Measurements from ENCODE around the gene FAM53B.

Gene FAM53B

DNA sequence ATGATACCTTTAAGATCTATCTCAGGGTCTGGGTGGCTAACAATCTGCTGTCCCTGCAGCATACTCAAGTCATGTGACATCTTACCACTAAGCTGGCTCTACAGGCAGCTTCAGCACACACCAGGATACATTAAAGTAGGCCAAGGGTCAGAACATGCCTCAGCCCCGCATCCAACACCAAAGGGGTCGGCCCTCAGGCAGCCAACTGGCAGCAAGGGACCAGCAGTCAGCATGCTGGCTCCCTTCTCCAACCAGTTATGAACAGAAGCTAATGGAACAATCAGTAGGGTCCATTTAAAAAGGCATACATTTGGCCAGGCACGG is 37.1 kb downstream of the FAM53B start:
- no peak for FAIRE-seq

DNA sequence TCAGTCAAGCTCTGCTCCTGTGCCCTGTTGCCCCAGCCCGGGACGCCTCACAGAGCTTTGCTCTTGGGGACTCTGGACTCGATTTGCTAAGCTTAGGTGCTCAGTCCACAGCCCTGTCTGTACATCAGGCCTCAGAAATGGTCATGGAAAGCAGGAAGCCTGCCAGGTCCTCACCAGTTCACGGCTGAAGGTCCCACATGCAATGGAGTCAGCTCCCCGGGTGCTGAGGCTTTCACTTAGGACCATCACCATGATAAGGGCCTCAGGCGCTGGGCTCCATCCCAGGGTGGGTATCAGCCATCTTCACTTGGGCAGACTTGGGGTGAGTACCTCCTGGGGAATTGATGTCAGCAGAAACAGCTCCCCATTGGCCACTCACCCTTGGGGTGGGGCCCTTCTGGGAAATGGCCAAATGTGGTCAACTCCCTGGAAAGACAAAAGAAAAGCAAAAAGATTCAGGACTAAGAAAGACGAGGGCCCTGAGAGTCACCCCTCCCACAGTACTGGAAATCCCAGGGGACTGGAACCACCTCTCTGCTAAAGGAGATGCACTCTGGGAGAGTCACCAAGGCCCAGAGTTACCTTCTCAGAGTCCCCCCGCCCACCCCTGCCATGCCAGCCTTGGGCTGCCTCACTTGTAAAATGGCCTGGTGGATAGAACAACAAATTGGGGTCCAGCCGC is 37.6 kb downstream of the FAM53B start:
- no peak for FAIRE-seq

GRCh38 chr10:124705817-124706461 is 38.2 kb downstream of the FAM53B start:
- FAIRE-seq = no peak

DNA sequence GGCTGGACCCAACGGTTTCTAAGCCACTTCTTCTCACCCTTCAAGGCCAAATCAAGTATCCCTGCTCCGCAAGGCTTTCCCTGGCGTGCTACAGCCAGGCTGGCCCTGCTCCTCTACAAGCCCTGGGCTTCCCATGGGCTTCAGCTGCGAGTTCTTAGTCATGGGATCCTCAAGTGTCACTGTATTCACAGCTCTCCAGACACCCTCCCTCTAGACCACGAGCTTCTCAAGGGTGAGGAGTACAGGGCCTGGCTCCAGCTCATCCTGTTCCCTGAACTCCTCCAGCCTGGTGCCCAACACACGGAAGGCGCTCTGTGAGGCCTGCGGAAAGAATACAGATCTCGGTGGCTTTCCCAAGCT is 38.8 kb downstream of the FAM53B start:
- FAIRE-seq = no peak

- no peak for FAIRE-seq
These were observed 39.5 kb downstream of the FAM53B start for GRCh38 chr10:124704428-124705380.

DNA sequence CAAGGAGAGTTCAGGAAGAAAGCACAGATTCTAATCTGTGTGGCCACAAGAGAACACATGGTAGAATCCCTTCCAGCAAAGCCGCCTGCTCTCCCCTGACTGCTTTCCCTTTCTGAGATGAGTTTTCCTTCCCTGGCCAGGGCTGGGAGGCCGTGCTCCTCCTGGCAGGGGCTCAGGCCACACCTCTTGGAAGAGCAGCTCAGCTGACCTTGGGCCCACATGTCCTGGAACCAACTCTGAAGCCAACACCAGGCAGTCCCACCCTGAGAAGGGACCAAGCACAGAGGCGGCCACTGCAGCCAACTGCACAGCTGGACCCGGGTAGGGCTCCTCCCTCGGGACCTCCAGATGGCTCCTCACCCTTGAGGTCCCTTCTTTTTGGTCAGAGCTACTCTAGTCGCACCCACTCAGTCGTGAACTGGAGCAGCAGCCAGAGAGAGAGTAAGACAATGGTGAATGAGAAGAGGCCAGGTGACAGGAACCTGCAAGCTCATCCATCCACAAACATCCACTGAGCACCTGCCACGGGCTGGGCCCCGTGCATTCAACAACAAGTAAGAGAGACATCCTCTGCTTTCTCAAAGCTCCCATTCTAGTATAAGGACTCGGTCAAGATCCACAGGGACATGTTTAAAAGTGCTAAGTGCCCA is 40.3 kb downstream of the FAM53B start:
- no peak for FAIRE-seq

DNA sequence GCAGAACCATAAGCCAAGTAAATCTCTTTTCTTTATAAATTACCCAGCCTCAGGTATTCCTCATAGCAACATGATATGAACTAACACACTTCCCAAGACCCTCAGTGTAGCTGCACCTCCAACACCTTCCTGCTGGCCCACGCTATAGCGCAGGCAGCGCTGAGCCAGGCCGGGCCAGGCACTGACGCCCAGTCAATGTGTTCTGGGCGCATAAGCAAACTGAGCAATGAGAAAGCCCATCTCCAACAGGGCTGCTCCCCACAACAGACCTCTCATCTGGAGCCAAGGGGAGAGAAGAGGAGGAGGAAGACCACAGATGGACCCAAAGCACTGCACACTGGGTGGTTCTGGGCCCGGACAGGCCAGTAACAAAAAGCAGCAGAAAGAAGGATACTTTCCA is 40.8 kb downstream of the FAM53B start:
- no peak for FAIRE-seq

- FAIRE-seq = no peak
These were observed 42.1 kb downstream of the FAM53B start for GRCh38 chr10:124701881-124702656.

- FAIRE-seq = no peak
These were observed 42.7 kb downstream of the FAM53B start for GRCh38 chr10:124701435-124701834.

GRCh38 chr10:124701038-124701365 is 43.2 kb downstream of the FAM53B start:
- FAIRE-seq = no peak

GRCh38 chr10:124700293-124701037 is 43.7 kb downstream of the FAM53B start:
- no peak for FAIRE-seq

DNA sequence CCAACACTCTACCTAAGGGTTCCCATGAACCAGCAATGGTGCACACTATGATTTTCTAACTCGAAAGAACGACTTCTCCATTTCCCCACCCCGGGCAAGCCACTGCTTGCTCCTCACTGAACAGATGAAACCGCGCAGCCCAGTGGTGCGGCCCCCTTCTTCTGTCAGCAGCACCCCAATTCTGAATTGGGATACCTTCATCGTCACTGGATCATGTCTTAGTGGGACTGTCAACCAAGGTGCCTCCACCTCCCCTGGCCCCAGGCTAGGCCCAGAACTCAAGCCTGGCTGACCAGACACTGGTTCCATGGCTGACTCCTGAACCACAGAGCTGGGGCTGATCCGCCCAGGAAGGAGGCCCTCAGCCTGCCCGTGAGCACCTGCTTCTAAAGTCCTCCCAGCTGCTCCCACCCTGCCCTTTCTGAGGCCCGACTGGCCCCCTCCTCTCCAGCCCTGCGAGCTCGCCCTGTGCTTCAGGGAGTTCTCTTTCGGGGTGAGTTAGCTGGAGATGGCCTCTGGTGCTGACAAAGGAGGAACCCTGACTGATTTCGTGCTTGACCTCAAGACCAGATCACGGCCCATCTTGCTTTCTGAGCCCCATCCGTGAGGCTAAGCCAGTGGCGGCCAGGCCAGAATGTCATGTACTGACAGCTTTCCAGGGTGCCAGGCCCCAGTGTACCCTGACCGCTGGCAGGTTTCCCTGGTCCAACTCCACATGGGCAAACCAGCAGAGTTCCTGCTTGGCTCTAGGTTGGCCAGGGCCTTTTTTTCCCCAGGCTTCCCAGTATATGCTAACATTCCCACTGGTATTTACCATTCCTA is 44.5 kb downstream of the FAM53B start:
- no peak for FAIRE-seq

DNA sequence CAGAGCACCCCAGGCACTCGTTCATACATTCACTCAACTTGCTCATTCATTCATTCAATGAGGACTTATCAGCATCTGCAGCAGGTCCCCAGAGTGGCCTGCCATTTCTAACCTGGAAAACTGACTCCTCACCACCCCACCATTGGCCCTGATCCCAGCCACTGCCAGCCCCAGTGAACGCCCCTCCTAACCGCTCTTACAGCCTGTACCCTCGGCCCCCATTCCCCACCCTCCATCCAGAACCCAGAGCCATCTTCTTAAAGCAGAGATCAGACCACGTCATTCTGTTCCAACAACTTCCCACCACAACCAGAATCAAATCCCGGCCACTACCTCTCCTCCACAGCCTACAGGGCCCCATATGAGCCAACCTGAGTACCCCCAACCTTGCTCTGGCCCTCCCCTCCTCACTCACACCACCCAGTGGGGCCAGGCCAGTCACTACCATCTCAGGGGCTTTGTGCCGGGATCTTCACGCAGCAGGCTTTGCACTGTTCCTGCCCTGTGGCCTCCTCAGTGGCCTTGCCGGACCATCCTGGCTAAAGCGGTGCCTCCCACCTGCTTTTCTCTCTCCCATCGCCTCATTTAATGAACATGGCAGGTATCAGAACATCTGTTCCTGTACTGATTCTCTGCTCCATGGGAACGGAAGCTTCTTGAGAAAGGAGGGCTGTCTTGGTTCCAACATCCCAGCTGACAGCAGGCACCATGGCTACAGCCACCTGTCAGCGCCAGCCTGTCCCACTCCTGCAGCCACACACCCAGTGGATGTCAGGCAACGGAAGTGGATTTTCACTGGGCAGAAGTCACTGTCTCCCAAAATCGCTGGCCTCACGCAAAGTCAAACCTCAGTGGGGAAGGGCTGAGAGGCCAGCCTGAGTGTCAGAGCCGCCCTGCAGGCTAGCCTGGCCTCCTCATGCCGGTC is 45.4 kb downstream of the FAM53B start:
- FAIRE-seq = no peak

GRCh38 chr10:124697837-124698544 is 46.2 kb downstream of the FAM53B start:
- FAIRE-seq = no peak

DNA sequence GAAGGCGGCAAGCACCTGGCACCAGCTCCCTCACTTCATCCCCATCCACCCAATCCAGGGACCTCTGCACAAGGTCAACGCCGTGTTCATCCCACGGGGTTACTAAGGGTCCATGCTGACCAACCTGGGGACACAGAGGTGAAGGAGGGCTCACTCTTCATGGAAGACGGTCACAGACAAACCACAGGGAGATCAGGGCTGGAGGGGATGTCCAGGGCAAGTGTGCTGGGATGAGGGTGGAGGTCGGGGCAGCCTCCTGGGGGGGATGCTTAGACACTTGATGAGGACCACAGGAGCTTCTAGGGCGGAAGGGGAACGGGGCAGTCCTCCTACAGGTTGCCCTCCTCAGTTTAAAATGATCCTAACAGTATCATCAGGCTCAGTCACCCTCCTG is 46.7 kb downstream of the FAM53B start:
- FAIRE-seq = no peak

DNA sequence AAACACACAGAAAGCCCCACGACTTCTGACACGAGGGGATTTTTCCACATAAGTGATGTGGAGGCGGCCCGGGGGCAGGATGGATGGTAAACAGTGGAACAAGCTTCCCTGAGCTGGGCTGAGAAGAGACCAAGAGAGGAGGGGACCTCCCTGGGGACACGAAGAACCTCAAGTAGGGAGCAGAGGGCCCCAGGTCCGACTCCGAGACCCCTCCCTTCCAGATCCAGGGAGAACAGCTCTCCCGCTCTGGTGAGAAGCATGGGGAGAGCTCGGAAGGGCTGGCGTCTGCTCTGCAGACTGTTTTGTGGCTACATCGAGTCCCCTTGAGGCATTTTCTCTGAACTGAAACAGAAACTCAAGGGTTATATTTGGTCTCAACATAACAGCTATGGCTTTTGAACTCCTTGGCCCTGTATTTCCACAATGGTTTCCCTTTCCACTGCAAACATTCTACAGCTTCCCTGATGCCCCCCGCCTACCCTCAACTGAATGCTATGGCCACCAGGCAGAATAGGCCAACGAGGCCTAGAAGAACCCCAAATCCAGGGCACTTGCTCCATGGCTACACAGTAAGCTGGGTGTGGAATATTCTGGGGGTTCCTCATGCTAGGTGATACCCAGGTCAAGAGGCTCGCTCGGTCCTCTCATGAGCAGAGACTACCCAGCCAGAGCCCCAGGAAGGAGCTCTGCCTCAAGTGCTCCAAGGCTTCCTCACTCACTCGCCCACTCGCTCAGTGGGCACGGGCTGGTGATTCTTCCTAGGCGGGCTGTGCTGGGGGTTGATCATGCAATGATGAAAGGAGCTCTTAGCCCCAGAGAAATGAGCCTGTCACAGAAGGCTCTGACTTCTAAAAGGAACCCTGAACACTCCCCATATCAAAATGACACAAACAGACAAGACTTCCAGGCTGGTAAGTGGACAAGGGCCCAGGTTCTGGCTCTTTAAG is 47.5 kb downstream of the FAM53B start:
- FAIRE-seq = no peak

- no peak for FAIRE-seq
These were observed 48.9 kb downstream of the FAM53B start for GRCh38 chr10:124695259-124695658.

All from G401.6 (cell line).